ENCODE measurements around the gene AJM1.
"Not testable (repeated sequence)": the region's sequence is repeated elsewhere in the genome, so short reads cannot be mapped to it uniquely, and the experiment has no call there.

The AJM1 gene

DNA sequence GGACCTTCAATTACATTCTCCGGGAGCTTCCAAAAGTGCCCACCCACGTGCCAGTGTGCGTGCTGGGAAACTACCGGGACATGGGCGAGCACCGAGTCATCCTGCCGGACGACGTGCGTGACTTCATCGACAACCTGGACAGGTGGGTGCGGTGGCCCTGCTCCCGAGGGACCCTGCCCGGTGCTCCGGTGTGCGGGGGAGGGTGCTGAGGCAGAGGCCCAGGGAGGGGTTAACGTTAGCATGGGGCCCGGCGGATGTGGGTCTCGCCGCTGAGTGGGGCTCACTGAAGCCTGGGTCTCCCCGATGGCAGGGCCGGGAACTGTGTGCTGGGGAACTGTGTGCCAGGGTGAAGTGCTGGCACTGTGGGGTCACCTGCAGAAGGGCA is 10.6 kb upstream of the AJM1 start:
- no peak for DNase-seq

GRCh38 chr9:136832581-136832980 is 9.7 kb upstream of the AJM1 start:
- no peak for DNase-seq

DNA sequence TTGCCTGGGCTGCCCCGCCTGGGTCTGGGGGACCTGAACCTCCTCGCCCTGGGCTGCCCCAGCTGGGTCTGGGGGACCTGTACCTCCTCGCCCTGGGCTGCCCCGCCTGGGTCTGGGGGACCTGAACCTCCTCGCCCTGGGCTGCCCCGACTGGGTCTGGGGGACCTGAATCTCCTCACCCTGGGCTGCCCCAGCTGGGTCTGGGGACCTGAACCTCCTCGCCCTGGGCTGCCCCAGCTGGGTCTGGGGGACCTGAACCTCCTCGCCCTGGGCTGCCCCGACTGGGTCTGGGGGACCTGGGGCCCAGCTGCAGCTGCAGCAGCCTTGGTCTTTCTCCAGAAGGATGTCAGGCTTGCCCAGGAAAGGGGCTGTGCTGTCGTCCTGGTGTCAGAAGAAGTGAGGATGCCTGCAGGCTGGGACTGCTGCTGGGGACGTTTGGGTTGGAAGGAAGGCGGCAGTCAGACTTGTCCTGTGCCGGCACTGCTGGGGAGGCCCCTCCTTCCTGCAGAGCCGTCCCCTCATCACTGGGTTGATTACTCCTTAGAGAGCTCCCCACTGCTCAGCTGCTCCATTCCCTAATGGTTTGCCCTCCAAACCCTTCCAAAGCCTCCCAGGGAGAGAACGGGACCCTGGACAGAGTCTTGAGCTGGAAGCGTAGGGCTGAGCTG is 8.8 kb upstream of the AJM1 start:
- not testable (repeated sequence) for DNase-seq

DNA sequence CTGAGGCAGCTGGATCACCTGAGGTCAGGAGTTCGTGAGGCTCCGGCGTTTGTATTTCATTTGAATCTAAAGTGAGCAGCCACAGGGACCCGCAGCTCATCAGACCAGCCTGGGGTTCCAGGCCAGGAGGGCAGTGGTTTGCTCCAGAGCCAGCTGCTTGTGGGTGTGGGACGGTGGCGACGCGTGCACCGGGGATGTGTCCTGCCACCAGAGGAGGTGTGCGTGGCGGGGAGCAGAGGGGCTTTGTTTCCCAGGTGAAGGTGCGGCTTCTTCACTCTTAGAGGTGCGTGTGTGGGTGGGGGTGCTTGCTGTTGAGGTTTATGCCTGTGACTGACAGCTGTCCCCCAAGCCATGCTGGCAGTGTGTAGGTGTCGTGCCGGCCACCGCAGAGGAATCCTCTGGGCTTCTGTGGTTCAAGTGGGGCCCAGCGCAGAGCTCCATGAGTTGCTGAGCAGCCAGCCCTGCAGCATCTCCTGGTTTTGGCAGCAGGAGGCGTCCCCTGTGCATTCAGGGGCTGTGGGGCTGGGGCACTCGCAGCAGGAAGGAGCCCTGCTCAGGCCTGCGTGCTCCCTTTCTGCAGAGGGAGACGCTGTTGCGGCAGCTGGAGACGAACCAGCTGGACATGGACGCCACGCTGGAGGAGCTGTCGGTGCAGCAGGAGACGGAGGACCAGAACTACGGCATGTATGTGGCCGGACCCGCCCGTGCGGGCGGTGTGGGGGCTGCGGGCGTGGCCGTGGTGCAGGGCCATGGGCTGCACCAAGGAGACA is 6.9 kb upstream of the AJM1 start:
- DNase-seq = no peak

GRCh38 chr9:136835932-136836904 is 6.1 kb upstream of the AJM1 start:
- no peak for DNase-seq

DNA sequence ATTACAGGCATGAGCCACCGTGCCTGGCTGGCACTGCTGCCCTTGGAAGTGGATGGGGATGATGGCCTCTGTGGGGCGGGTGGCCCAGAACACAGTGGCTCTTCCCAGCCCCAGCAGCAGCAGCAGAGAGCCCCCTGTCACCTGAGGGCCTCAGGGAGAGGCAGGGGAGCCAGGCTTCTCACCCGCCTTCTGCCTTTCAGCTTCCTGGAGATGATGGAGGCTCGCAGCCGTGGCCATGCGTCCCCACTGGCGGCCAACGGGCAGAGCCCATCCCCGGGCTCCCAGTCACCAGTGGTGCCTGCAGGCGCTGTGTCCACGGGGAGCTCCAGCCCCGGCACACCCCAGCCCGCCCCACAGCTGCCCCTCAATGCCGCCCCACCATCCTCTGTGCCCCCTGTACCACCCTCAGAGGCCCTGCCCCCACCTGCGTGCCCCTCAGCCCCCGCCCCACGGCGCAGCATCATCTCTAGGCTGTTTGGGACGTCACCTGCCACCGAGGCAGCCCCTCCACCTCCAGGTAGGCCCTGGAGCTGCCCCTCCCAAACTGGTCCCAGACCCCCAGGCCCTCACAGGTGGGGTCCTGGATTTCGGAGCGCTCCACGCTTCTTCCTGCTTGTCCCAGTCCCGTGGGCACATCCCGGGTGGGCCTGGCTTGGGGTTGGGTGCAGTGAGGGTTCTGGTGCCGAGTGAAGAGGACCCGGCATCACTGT is 5.0 kb upstream of the AJM1 start:
- DNase-seq = no peak

- DNase-seq = not testable (repeated sequence)
Observed at GRCh38 chr9:136837856-136838277, 4.4 kb upstream of the AJM1 start.

- no peak for DNase-seq
Observed at GRCh38 chr9:136838314-136839228, 3.7 kb upstream of the AJM1 start.

DNA sequence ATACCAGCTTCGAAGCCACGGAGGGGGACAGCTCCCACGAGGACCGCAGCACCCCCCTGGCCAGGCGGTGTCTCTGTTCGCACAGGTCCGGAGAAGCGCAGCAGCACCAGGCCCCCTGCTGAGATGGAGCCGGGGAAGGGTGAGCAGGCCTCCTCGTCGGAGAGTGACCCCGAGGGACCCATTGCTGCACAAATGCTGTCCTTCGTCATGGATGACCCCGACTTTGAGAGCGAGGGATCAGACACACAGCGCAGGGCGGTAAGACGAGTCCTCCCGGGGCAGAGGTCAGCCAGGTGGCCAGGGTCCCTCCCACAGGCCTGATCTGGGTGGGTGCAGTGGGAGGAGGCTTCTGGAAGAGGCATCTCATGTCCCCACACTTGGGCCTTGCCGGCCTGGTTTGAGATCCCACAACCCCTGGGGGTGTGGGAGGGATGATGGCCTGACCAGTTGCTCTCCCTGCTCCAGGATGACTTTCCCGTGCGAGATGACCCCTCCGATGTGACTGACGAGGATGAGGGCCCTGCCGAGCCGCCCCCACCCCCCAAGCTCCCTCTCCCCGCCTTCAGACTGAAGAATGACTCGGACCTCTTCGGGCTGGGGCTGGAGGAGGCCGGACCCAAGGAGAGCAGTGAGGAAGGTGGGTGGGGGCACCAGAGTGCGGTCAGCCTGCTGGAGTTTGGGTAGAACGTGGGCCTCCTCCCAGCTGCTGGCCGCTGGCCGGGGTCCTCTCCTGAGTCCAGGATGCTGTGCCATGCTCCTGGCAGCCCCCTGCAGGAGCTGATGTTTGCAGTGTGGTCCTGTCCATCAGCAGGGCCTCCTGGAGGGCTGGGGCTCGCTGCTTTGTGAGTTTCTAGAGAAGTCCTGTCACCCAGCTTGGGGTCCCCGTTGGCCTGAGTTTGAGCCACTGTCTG is 2.8 kb upstream of the AJM1 start:
- DNase-seq = no peak

GRCh38 chr9:136840140-136840876 is 2.0 kb upstream of the AJM1 start:
- no peak for DNase-seq

GRCh38 chr9:136840877-136841645 is 1.2 kb upstream of the AJM1 start:
- DNase-seq = peak; percentile 93

DNA sequence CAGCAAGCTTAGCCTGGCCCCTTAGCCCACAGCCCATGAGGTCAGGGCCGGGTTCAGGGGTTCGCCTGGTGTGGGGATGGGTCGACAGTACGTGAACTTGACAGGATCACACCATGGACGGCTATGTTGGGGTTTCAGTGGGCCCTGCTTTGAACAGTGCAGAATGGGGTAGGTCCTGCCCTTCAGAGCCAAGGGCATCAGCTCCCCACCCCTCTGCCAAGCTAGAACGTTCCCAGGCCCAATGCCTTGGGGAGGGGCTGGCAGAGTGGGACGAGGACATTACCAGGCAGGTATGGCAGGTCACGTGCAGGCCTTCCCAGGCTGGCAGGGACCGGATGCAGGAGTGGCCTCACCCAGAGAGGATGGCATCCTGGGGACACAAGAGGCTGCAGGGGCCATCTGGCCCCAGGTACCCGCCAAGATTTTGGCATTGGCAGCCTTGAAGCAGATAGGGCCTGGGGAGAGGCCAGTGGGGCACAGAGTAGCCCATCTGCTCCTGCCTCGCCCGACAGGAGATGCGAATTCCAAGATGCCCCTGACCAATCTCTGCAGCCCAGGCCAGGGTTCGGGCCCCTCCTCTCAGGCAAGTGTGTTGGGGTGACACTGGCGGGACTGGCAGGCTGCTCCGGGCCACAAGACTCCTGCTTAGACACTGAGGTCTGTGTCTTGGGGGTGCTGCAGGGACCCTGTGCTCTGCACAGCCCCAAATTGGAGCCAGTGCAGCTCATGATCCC is 465 bp upstream of the AJM1 start:
- not testable (repeated sequence) for DNase-seq

DNA sequence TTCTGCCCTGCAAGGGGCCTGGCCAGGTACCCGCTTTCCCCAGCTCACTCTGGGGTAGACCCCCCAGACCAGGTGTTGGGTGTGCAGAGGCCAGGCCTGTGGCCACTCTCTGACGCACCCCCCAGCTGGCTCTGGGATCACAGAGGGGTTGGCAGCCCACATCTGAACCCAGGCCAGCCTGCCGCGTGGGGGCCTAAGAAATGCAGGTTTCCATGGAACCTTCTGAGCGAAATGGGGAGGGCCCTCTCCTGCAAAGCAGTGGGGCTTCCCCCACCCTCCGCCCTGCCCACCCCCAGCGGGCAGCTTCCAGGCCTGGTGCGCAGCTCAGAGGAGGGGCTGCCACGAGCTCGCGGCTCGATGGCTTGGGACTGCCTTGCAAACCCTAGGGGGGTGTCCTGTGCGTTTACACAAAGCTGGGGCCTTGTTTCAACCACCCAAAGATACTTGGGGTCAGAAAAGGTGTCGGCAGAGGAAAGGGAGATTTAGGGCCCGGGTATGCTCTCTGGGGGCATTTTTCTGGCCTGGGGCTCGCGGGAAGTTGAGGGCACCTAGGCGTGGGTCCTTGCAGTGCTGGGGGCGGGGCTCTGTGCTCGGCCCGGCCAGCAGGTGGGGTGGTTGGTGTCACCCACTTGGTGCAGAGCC is 1.0 kb downstream of the AJM1 start:
- DNase-seq = peak; percentile 40

- DNase-seq = peak; percentile 59
Observed at GRCh38 chr9:136843801-136844740, 1.8 kb downstream of the AJM1 start.

DNA sequence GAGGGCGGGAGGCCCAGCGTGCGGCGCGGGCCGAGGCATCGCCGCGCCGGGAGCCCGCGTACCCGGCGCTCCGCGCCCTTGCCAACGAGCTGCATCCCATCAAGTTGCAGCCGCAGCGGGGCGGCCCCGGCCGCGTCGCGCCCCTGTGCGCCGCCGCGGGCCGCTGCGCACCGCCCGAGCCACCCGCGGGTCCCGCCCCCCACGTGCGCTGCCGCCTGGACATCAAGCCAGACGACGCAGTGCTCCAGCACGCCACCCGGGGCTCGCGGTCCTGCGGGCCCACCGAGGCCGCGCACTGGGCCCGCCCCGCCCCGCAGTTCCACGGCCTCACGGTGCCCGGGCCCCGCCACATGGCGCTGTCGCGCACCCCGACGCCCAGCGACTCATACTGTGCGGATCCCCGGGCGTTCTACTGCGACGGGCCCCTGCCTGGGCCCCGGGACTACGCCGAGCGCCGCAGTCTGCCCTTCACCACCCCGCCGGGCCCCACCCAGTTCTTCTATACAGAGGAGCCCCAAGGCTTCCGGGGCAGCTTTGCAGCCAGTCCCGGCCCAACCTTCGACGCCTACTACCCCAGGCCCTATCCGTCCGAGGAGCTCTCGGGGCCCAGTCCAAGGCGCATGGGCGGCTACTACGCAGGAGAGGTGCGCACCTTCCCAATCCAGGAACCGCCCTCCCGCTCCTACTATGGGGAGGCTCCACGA is 2.6 kb downstream of the AJM1 start:
- DNase-seq = no peak

Data from RPMI8226 (cell line).